Lower leg skin (tissue), 3 donors: ENCODE data around the gene TMEM238.

Experiments
- CTCF ChIP-seq, 3 donors: fragments of 450-650 bp; IDR thresholded peaks; one replicate each; pipeline ENCODE4 v1.5.1; 2016; ENCODE audit warnings: antibody characterized with exemption in 3 of 3, mild to moderate bottlenecking in 3 of 3, moderate library complexity in 2 of 3
- POLR2A ChIP-seq, 2 donors: fragments of 450-650 bp; IDR thresholded peaks; one replicate each; pipeline ENCODE4 v1.6.1; 2016 to 2017; ENCODE audit warnings: antibody characterized with exemption in 2 of 2, mild to moderate bottlenecking in 1 of 2, moderate library complexity in 1 of 2

- TF ChIP-seq CTCF (IDR thresholded peaks at IDR 0.05) (no peak), POLR2A (IDR thresholded peaks at IDR 0.05) (no peak)
Measured at GRCh38 chr19:55405638-55406037, 21.5 kb upstream of the TMEM238 start.
